GM12874 (cell line): ENCODE results near the gene DLEU7.

Experiments
- CTCF ChIP-seq: IDR thresholded peaks from 2 replicates; pipeline ENCODE4 v1.5.1; 2011; ENCODE audit warnings: low read depth, mild to moderate bottlenecking, control low read depth, low read length, moderate library complexity; ENCODE audit not compliant: insufficient read depth

The DLEU7 gene

GRCh38 chr13:50864492-50864891 is 21.0 kb upstream of the DLEU7 start:
- no peak for TF ChIP-seq CTCF

DNA sequence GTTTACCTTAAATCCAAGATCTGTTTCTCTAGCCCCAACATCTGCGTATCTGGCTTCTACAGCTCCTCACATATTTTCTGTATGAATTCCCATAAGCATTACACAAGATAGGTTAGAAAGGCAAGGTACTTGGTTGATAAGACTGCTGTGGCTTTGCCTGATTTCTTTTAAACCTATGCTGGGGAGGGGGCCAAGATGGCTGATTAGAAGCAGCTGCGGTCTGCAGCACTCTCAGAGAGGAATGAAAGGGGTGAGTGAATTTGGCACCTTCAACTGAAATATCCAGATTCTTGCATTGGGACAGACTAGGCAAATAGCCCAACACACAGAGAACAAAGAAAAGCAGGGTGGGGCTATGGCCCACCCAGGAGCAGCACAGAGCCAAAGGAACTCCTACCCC is 12.2 kb upstream of the DLEU7 start:
- no peak for TF ChIP-seq CTCF

- no peak for TF ChIP-seq CTCF
These were observed 7.0 kb upstream of the DLEU7 start for GRCh38 chr13:50850445-50850844.

DNA sequence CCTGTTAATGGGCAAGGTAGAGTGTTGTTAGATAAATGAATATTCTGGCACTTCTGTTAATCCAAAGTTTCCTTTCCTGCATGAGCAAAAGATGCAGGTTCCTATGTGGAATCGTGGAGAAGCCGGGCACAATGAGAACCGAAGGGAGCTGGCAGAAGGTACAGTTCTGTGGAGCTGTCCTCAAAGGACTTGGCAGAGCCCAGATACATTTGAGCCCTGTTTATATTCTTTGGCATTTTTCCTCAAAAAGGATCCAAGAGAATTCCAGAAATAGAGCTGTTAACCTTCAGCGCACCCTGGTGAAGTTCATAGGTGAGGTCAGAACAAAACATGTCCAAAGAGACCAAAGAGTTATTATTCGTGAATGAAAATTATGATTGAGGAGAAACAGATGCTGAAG is 4.0 kb upstream of the DLEU7 start:
- no peak for TF ChIP-seq CTCF

GRCh38 chr13:50846861-50847475 is 3.5 kb upstream of the DLEU7 start:
- no peak for TF ChIP-seq CTCF

DNA sequence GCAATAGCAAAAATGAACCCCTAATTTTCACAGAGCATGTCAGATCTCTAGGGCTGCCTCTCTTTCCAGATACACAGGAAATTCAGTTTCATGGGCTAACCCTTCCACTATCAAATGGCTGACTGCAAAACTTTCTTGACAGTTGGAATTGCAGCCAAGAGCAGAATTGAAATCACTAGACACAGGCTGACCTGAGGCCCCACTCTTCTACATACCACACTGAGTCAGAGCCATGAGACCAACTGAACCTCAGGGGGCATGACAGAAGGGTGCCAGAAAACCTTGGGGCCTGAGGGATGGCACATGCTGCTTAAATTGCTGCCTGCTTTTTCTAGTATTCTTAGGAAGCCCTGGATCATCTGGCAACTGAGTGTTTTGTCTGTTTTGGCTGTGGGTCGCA is 1.7 kb upstream of the DLEU7 start:
- no peak for TF ChIP-seq CTCF

GRCh38 chr13:50844084-50844875 is 788 bp upstream of the DLEU7 start:
- no peak for TF ChIP-seq CTCF
